GM19025 (cell line): ENCODE measurements around the gene IL23A.

ENCODE experiments used
- ATAC-seq: cut with Tn5 transposase; IDR thresholded peaks from one replicate; pipeline ENCODE4 v1.9.1; 2021; ENCODE audit warnings: mild to moderate bottlenecking, low read depth, moderate library complexity; ENCODE audit not compliant: unreplicated experiment

IL23A gene

DNA sequence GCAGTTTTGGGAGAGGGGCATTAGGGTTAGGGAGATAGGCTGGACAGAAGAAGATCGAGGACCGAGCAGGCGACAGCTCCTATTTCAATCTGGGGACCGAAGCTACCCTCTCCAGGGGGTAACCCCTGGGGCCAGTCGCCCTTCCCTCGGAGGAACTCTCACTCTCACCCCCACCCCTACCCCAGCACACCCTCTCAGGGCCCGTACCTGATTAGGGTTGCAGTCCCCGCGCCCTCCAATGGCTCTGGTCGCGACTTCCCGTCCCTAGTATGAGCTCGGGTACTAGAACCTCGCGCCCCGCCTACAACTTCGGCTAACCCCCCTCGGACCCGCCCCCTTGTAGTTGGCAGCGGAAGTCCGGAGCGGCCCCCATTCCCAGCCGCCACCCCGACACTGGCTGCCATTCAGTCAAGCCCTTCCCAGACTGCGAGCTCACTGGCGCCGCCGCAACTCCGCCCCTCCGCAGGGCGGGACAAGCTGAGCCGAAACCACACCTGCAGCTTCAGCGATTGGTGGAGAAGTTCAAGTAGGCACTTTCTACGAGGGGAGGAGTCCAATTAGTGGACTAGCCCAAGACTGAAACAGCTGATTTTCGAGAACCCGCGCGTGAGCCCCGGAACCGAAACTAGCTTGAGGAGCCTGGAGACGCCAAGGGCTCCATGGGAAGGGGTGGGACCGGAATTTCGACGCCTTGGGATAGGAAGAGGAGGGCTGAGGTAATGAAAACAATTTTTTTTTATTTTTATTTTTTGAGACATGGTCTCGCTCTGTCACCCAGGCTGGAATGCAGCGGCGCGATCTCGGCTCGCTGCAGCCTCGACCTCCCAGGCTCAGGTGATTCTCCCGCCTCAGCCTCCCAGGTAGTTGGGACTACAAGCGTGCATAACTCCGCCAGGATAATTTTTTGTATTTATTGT is 21.4 kb downstream of the IL23A start, which contains the start of gene STAT2:
Gene STAT2, minus strand, starts transcription at position 257 of the 917 bp plus-strand sequence. CDS start 3,536 bp downstream, outside the sequence.
- ATAC-seq, result peak; percentile 91

- no peak for ATAC-seq
Observed at GRCh38 chr12:56361487-56362129, 22.9 kb downstream of the IL23A start.

GRCh38 chr12:56362130-56363059 is 23.7 kb downstream of the IL23A start, which contains the start of gene APOF:
Gene APOF (minus strand): TSS chr12:56362857. CDS start chr12:56362745, 112 bp downstream.
- no peak for ATAC-seq

- no peak for ATAC-seq
Observed at GRCh38 chr12:56366948-56367347, 28.3 kb downstream of the IL23A start.

- no peak for ATAC-seq
Observed at GRCh38 chr12:56373515-56373914, 34.8 kb downstream of the IL23A start.

DNA sequence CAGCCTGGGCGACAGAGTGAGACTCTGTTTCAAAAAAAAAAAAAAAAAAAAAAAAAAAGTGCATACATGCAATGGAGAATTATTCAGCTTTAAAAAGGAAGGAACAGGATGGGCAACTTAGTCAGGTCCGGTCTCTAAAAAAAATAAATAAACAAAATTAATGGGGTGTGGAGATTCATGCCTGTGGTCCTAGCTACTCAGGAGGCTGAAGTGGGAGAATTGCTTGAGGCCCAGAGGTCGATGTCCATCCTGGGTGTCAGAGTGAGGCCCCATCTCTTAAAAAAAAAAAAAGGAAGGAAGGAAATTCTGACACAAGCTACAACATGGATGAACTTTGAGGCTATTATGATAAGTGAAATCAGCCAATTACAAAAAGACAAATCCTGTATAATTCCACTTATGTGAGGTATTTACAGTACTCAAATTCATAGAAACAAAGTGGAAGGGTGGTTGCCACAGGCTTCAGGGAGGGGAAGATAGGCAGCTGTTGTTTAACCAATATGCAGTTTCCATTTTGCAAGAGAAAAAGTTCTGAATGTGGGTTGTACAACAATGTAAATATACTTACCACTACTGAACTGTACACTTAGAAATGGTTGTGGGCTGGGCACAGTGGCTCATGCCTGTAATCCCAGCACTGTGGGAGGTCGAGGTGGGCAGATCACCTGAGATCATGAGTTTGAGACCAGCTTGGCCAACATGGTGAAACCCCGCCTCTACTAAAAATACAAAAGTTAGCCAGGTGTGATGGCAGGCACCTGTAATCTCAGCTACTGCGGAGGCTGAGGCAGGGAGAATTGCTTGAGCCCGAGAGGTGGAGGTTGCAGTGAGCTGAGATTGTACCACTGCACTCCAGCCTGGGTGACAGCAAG is 36.3 kb downstream of the IL23A start:
- peak; percentile 30 for ATAC-seq

DNA sequence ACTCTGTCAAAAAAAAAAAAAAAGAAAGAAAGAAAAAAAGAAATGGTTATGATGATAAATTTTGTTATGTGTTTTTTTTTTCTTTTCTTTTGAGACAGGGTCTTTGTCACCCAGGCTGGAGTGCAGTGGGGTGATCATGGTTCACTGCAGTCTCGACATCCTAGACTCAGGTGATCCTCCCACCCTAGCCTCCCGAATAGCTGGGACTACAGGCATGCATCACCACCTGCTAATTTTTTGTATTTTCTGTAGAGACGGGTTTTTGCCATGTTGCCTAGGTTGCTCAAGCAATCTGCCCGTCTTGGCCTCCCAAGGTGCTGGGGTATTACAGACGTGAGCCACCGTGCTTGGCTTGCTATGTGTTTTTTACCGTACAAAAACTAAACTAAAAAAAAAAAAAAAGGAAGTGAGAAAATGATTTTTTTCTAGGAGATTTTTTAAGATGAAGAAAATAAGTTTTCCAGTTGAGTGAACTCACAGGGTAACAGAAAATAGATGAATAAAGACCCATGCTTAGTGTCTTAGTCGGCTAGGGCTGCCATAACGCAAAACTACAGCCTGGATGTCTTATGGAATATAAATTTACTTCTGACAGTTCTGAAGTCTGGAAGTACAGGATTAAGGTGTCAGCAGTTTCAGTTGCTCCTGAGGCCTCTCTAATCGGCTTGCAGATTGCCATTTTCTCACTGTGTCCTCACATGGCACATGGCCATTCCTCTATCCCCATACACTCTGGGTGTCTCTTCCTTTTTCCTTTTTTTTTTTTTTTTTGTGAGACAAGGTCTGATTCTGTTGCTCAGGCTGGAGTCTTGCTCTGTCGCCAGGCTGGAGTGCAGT is 37.1 kb downstream of the IL23A start:
- peak; percentile 62 for ATAC-seq

GRCh38 chr12:56377310-56377988 is 38.8 kb downstream of the IL23A start:
- ATAC-seq, result no peak

DNA sequence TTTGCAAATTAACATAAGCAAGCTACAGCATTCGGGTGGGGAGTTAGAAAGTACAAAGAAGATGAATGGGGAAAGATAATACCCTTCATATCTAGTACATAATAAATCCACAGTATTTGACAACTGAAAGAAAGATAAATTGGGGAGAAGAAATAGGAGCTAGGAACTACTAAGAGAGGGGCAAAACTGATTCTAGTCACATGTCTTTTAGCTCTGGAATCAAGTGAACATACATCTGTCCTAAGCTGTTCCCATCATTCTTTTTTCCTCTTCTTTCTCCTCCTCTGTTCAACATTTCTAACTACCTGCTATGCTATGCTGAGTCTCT is 39.3 kb downstream of the IL23A start:
- no peak for ATAC-seq

GRCh38 chr12:56382611-56383010 is 43.9 kb downstream of the IL23A start:
- no peak for ATAC-seq

- ATAC-seq, result no peak
Observed at GRCh38 chr12:56385873-56386272, 47.2 kb downstream of the IL23A start.

- no peak for ATAC-seq
Observed at GRCh38 chr12:56387152-56387736, 48.6 kb downstream of the IL23A start.

- no peak for ATAC-seq
Observed at GRCh38 chr12:56389412-56389811, 50.7 kb downstream of the IL23A start.
